GM23338 (cell line): Measurements from ENCODE around the gene LPP. TPM values are rescaled to one million over a fixed set of nuclear protein-coding genes. Genes with fewer than 3 reads are reported as not detected.

ENCODE experiments used
- ATAC-seq: fragments of 200-7000 bp; cut with Tn5 transposase; 3 replicates; pipeline ENCODE4 v1.9.1; 2020
- DNase-seq: peaks from one replicate; pipeline ENCODE4 v3.0.0-alpha.2; 2015; ENCODE audit warnings: low spot score
- H2AFZ ChIP-seq: fragments of 200-600 bp; sonication (generic); 2 replicates; pipeline ENCODE4 v1.8.0; 2016; ENCODE audit warnings: antibody characterized with exemption, mild to moderate bottlenecking, moderate library complexity
- H3F3A ChIP-seq: fragments of 200-600 bp; sonication (generic); replicated peaks from 2 replicates; pipeline ENCODE4 v1.8.0; 2017; ENCODE audit warnings: antibody characterized with exemption, mixed run types, low read depth
- H3K27ac ChIP-seq: fragments of 200-600 bp; sonication (generic); 2 replicates; pipeline ENCODE4 v1.6.1; 2016; ENCODE audit warnings: low read depth
- H3K27me3 ChIP-seq: fragments of 200-600 bp; sonication (generic); 2 replicates; pipeline ENCODE4 v1.8.0; 2016; ENCODE audit warnings: mild to moderate bottlenecking, mixed run types, moderate library complexity; ENCODE audit not compliant: insufficient read depth
- H3K36me3 ChIP-seq: fragments of 200-600 bp; sonication (generic); 2 replicates; pipeline ENCODE4 v1.8.0; 2016; ENCODE audit warnings: mild to moderate bottlenecking; ENCODE audit not compliant: insufficient read depth
- H3K4me1 ChIP-seq: fragments of 200-600 bp; sonication (generic); 2 replicates; pipeline ENCODE4 v1.8.0; 2016; ENCODE audit warnings: mild to moderate bottlenecking, moderate library complexity; ENCODE audit not compliant: insufficient read depth
- H3K4me2 ChIP-seq: fragments of 200-600 bp; sonication (generic); 2 replicates; pipeline ENCODE4 v1.7.1; 2017; ENCODE audit warnings: mixed run types
- H3K4me3 ChIP-seq: fragments of 200-600 bp; sonication (generic); 2 replicates; pipeline ENCODE4 v1.6.1; 2016; ENCODE audit warnings: mixed run types
- H3K79me2 ChIP-seq: fragments of 200-600 bp; sonication (generic); replicated peaks from 2 replicates; pipeline ENCODE4 v1.8.0; 2017; ENCODE audit warnings: mild to moderate bottlenecking; ENCODE audit not compliant: insufficient read depth
- H3K9me2 ChIP-seq: fragments of 200-600 bp; sonication (generic); 2 replicates; pipeline ENCODE4 v1.8.0; 2017; ENCODE audit not compliant: insufficient read depth
- H4K20me1 ChIP-seq: fragments of 200-600 bp; sonication (generic); replicated peaks from 2 replicates; pipeline ENCODE4 v1.8.0; 2017; ENCODE audit warnings: mild to moderate bottlenecking; ENCODE audit not compliant: insufficient read depth
- H3K27ac Mint-ChIP-seq: 2 replicates; pipeline ENCODE4 v1.8.0; 2020; ENCODE audit warnings: inconsistent platforms, mild to moderate bottlenecking, moderate library complexity, mixed read lengths
- H3K27me3 Mint-ChIP-seq: 3 replicates; pipeline ENCODE4 v1.8.0; 2022; ENCODE audit warnings: low read depth, mild to moderate bottlenecking, moderate library complexity, mixed read lengths, inconsistent platforms; ENCODE audit not compliant: insufficient read depth, poor library complexity
- H3K36me3 Mint-ChIP-seq: 3 replicates; pipeline ENCODE4 v1.8.0; 2021; ENCODE audit warnings: low read depth, mild to moderate bottlenecking, inconsistent platforms, moderate library complexity, mixed read lengths
- H3K4me1 Mint-ChIP-seq: 3 replicates; pipeline ENCODE4 v1.8.0; 2020; ENCODE audit warnings: mild to moderate bottlenecking, inconsistent platforms, mixed read lengths
- H3K4me3 Mint-ChIP-seq: 3 replicates; pipeline ENCODE4 v1.8.0; 2021; ENCODE audit warnings: moderate library complexity, mild to moderate bottlenecking, inconsistent platforms, mixed read lengths
- H3K9me3 Mint-ChIP-seq: 3 replicates; pipeline ENCODE4 v1.8.0; 2020; ENCODE audit warnings: moderate library complexity, mild to moderate bottlenecking, inconsistent platforms, mixed read lengths
- CREB1 ChIP-seq: fragments of 250-450 bp; sonication (Bioruptor Pico); IDR thresholded peaks from 2 replicates; pipeline ENCODE4 v1.5.0; 2020; ENCODE audit warnings: low read depth, mild to moderate bottlenecking, moderate library complexity
- EZH2phosphoT487 ChIP-seq: fragments of 200-600 bp; sonication (generic); IDR thresholded peaks from one replicate; pipeline ENCODE4 v1.8.1; 2018; ENCODE audit warnings: antibody characterized with exemption; ENCODE audit not compliant: unreplicated experiment
- JUNB ChIP-seq: IDR thresholded peaks from one replicate; pipeline ENCODE4 v1.6.1; 2016; ENCODE audit warnings: antibody characterized with exemption; ENCODE audit not compliant: unreplicated experiment
- POLR2AphosphoS5 ChIP-seq: IDR thresholded peaks from 2 replicates; pipeline ENCODE4 v1.6.1; 2016; ENCODE audit warnings: antibody characterized with exemption, low read depth
- ZNF114 ChIP-seq: fragments of 250-450 bp; sonication (Bioruptor Pico); IDR thresholded peaks from 2 replicates; pipeline ENCODE4 v1.5.0; 2020; ENCODE audit warnings: mild to moderate bottlenecking, moderate library complexity
- ZNF462 ChIP-seq: fragments of 250-450 bp; sonication (Bioruptor Pico); IDR thresholded peaks from 2 replicates; pipeline ENCODE4 v1.5.0; 2020; ENCODE audit warnings: mild to moderate bottlenecking, moderate library complexity
- polyA plus RNA-seq: library from polyadenylated mRNA; unstranded; fragments of >200 nt; fragmentation: Nextera tagmentation; extraction: Ambion mirVana; gene quantifications from 2 replicates; pipeline ENCODE4 v1.2.1, GENCODE V29; 2016
- total RNA-seq: library from RNA; depleted of rRNA; stranded (reverse); fragments of >200 nt; shearing (Covaris generic); gene quantifications from 2 replicates; pipeline ENCODE4 v1.2.3, GENCODE V29; 2014
- TF ChIP-seq, protein P1 (sequence below), 2 experiments: fragments of 200-600 bp in 1 of 2; sonication (generic) in 1 of 2; conservative IDR thresholded peaks; 2 replicates each; pipeline versions ENCODE4 v1.5.1 to v1.6.1; 2016 to 2017; ENCODE audit warnings: antibody characterized with exemption in 2 of 2, low read depth in 2 of 2, mild to moderate bottlenecking in 2 of 2, moderate library complexity in 1 of 2

LPP gene
- total and polyA plus RNA-seq, 2 experiments from 2014 or later = 23.0 to 35.2 TPM

DNA sequence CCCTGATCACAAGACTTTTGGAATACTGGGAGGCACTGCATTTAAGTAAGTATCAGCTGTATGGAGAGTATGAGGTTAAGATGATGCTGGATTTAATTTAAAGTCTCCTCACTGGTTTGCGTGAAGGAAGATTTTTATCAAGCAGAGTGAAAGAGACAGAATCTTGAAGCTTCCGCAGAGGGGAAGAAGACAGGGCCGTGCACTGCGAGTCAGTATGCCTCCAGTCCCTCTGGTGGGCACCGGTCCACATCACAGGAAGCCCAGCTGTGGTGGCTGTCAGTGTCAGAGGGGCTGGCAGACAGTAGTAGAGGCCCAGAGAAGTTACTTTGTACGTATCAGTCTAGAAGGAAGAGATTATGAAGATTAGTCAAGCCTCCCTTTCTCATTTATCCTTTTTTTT is 638.8 kb downstream of the LPP start:
- Histone ChIP-seq H4K20me1 (no peaks in the 10 kb centered on the region), H3K36me3 (no peaks in the 10 kb centered on the region), H3K4me3 (no peak overlapping the region), H3F3A (no peaks in the 10 kb centered on the region), H3K27ac (no peak overlapping the region), H3K27me3 (no peaks in the 10 kb centered on the region), H3K9me2 (no peaks in the 10 kb centered on the region), H2AFZ (no peak overlapping the region), H3K79me2 (no peaks in the 10 kb centered on the region), H3K4me1 (peaks cover 6% of the 10 kb centered on the region; the same call in 1 of the 2 replicates), H3K4me2 (no peak overlapping the region)
- ATAC-seq (peak; percentile 94), DNase-seq (peak; percentile 64)
- Mint-ChIP-seq H3K36me3 (no peaks in the 10 kb centered on the region), H3K9me3 (no peaks in the 10 kb centered on the region), H3K27me3 (no peaks in the 10 kb centered on the region), H3K27ac (no peak overlapping the region), H3K4me1 (peaks cover 16% of the 10 kb centered on the region), H3K4me3 (no peak overlapping the region)
- no peak for TF ChIP-seq POLR2AphosphoS5
- TF ChIP-seq, protein P1, sequence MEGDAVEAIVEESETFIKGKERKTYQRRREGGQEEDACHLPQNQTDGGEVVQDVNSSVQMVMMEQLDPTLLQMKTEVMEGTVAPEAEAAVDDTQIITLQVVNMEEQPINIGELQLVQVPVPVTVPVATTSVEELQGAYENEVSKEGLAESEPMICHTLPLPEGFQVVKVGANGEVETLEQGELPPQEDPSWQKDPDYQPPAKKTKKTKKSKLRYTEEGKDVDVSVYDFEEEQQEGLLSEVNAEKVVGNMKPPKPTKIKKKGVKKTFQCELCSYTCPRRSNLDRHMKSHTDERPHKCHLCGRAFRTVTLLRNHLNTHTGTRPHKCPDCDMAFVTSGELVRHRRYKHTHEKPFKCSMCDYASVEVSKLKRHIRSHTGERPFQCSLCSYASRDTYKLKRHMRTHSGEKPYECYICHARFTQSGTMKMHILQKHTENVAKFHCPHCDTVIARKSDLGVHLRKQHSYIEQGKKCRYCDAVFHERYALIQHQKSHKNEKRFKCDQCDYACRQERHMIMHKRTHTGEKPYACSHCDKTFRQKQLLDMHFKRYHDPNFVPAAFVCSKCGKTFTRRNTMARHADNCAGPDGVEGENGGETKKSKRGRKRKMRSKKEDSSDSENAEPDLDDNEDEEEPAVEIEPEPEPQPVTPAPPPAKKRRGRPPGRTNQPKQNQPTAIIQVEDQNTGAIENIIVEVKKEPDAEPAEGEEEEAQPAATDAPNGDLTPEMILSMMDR (conservative IDR thresholded peaks at IDR 0.05; ENCODE audit: low read depth in 2 of 2) = peak; percentile 42 to 43

DNA sequence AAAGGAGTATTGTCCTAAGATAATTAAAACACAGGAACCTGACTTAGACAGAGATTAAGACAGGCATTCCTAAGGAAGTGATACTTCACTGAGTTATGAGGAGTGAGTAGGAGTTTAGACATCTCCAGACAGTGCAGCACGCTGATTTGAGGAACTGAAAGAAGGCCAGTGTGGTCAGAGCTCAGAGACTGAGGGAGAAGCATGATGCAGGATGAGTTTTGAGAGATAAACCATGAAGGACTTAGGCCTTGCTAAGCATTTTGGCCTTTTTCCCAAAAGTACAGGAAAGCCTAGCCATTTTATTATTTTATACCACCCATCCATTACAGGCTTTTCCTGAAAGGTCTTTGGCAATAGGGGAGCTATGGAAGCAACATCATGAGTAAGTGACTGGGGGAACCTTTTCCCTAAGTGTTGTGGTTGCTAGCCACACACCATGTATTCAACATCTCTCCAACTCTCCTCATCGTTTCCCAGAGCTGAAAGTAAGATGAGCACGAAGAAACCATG is 642.2 kb downstream of the LPP start:
- Histone ChIP-seq H2AFZ (no peak overlapping the region), H3K4me2 (no peak overlapping the region), H3K36me3 (no peaks in the 10 kb centered on the region), H3F3A (no peaks in the 10 kb centered on the region), H3K9me2 (no peaks in the 10 kb centered on the region), H3K4me3 (no peak overlapping the region), H3K79me2 (no peaks in the 10 kb centered on the region), H4K20me1 (no peaks in the 10 kb centered on the region), H3K27me3 (no peaks in the 10 kb centered on the region), H3K4me1 (peaks cover 6% of the 10 kb centered on the region; the same call in 1 of the 2 replicates), H3K27ac (no peak overlapping the region)
- no peaks in the 10 kb centered on the region for H3K9me3 Mint-ChIP-seq
- DNase-seq (no peak), ATAC-seq (no peak)
- no peak overlapping the region for H3K27ac Mint-ChIP-seq
- H3K4me1 Mint-ChIP-seq = peaks cover 16% of the 10 kb centered on the region
- no peak overlapping the region for H3K4me3 Mint-ChIP-seq
- H3K27me3 Mint-ChIP-seq = no peaks in the 10 kb centered on the region
- no peaks in the 10 kb centered on the region for H3K36me3 Mint-ChIP-seq
- no peak for TF ChIP-seq JUNB
- no peak for TF ChIP-seq ZNF114 (CRISPR knock-in tag)
- TF ChIP-seq, protein P1 (conservative IDR thresholded peaks at IDR 0.05; ENCODE audit: low read depth in 2 of 2) = no peak
- TF ChIP-seq EZH2phosphoT487 = no peak
- TF ChIP-seq POLR2AphosphoS5 = no peak
- no peak for TF ChIP-seq CREB1 (CRISPR knock-in tag)
- no peak for TF ChIP-seq ZNF462 (CRISPR knock-in tag)
